Measurements from ENCODE around the gene SDCCAG8. TPM values are rescaled to one million over a fixed set of nuclear protein-coding genes. Genes with fewer than 3 reads are reported as not detected.

The SDCCAG8 gene
- total RNA-seq, 2 donors from 2014 or later = 49.0 to 56.4 TPM

DNA sequence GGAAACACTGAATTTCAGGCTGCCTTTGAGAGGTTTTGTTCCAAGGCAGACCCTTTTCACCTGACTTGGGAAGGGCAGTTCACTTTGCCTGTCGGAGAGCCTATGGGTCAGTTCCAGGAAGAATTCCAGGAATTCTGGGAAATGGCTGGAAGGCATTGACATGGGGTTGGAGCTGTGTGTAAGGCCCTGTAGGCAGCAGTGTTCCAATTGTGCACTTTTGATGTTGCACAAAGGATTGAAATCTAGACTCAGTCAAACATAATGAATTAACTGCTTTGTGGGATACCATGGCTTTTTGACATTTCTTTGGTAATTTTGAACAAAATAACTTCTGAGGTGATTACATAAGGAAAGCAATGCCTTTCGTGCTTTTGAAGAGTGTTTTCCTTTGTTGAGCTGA, 184.6 kb downstream of the SDCCAG8 start:
- H3K4me3 ChIP-seq = no peak overlapping the region
- 84 to 91% methylated on average over 2 of the region's 2 CpGs for WGBS, 2 donors
- TF ChIP-seq, protein P1, sequence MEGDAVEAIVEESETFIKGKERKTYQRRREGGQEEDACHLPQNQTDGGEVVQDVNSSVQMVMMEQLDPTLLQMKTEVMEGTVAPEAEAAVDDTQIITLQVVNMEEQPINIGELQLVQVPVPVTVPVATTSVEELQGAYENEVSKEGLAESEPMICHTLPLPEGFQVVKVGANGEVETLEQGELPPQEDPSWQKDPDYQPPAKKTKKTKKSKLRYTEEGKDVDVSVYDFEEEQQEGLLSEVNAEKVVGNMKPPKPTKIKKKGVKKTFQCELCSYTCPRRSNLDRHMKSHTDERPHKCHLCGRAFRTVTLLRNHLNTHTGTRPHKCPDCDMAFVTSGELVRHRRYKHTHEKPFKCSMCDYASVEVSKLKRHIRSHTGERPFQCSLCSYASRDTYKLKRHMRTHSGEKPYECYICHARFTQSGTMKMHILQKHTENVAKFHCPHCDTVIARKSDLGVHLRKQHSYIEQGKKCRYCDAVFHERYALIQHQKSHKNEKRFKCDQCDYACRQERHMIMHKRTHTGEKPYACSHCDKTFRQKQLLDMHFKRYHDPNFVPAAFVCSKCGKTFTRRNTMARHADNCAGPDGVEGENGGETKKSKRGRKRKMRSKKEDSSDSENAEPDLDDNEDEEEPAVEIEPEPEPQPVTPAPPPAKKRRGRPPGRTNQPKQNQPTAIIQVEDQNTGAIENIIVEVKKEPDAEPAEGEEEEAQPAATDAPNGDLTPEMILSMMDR (IDR thresholded peaks at IDR 0.05) = no peak
- TF ChIP-seq POLR2A (IDR thresholded peaks at IDR 0.05) = no peak
- no peaks in the 10 kb centered on the region for H3K36me3 ChIP-seq (replicated peaks in 1 of 2; ENCODE audit: insufficient read depth in 1 of 2, low read depth in 2 of 2)
- ATAC-seq (no peak), DNase-seq (no peak)
- H3K27ac ChIP-seq = no peak overlapping the region
- H3K4me1 ChIP-seq = no peaks in the 10 kb centered on the region
- H3K27me3 ChIP-seq = no peaks in the 10 kb centered on the region
- no peaks in the 10 kb centered on the region for H3K9me3 ChIP-seq
- intact Hi-C loops (cut with DNase I) = no loop called here

DNA sequence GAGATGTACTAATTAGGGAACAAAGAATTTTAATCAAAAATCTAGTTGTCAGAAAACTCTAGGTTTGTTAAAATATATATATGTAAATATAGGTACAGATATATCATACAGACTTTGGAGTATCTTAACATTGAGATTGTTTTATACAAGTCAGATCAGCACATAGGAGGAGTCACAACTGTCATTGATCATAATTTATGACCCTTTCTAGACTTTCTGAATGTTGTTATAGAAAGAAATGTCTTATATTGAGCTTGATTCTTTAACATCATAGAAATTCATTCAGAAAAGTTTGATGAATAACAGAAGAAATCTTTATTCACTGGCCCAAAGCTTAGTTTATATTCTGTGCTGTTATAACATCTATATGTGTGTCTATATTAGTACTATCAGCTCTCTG, 185.8 kb downstream of the SDCCAG8 start:
- no peaks in the 10 kb centered on the region for H3K9me3 ChIP-seq
- no peak for DNase-seq
- intact Hi-C loops (cut with DNase I) = no loop called here
- H3K4me3 ChIP-seq = no peak overlapping the region
- no peaks in the 10 kb centered on the region for H3K36me3 ChIP-seq (replicated peaks in 1 of 2; ENCODE audit: insufficient read depth in 1 of 2, low read depth in 2 of 2)
- no peak overlapping the region for H3K27ac ChIP-seq
- TF ChIP-seq, protein P1 (IDR thresholded peaks at IDR 0.05) = no peak
- no peak for TF ChIP-seq POLR2A (IDR thresholded peaks at IDR 0.05)
- no peak for ATAC-seq
- H3K27me3 ChIP-seq = no peaks in the 10 kb centered on the region
- no peaks in the 10 kb centered on the region for H3K4me1 ChIP-seq

DNA sequence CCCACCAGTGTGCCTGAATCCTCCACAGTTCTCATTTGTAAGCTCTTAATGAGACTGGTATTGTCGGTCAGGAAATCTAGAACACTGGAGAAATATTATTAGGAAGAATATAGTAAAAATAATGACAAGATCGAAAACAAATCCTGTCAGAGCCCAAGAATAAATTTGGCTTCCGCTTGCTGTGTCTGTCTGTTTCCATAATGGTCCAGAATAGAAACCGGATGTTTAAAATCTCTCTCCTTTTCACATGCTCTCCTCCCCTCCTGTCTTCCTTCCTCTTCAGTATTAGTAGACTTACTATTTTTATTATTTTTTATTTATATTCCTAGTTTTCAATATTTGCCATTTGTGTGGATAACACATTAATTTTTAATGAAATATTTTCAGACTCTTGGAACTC, 187.7 kb downstream of the SDCCAG8 start:
- Histone ChIP-seq H3K27me3 (no peaks in the 10 kb centered on the region), H3K27ac (no peak overlapping the region), H3K4me3 (no peak overlapping the region), H3K9me3 (no peaks in the 10 kb centered on the region), H3K36me3 (replicated peaks in 1 of 2; ENCODE audit: insufficient read depth in 1 of 2, low read depth in 2 of 2) (no peaks in the 10 kb centered on the region), H3K4me1 (no peaks in the 10 kb centered on the region)
- DNase-seq (no peak), ATAC-seq (no peak)
- WGBS, 2 donors = 79 to 87% methylated on average over 4 of the region's 4 CpGs
- intact Hi-C loops (cut with DNase I) = no loop called here
- TF ChIP-seq POLR2A (IDR thresholded peaks at IDR 0.05) = no peak
- TF ChIP-seq, protein P1 (IDR thresholded peaks at IDR 0.05) = no peak

DNA sequence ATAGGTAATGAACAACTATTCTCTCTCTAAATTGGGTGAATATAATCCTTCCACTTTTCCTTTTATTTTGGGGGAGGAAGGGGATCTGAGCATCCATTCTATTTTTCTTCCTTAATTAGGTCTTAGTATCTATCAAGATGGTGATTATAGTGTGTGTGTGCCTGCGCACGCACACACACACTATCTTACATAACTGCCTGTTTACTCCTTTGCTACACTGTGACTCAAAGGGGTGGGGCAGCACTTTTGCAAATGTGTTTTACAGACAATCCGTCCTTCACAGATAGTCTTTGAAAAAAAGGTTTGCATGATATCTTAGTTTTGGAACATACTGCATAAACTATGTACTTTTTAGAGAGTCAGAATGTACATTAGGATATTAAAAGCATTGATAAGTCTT, 191.5 kb downstream of the SDCCAG8 start:
- no peak overlapping the region for H3K27ac ChIP-seq
- H3K36me3 ChIP-seq (replicated peaks in 1 of 2; ENCODE audit: insufficient read depth in 1 of 2, low read depth in 2 of 2) = no peaks in the 10 kb centered on the region
- intact Hi-C loops (cut with DNase I) = no loop called here
- H3K4me3 ChIP-seq = no peak overlapping the region
- no peak for ATAC-seq
- H3K9me3 ChIP-seq = no peaks in the 10 kb centered on the region
- no peaks in the 10 kb centered on the region for H3K4me1 ChIP-seq
- no peaks in the 10 kb centered on the region for H3K27me3 ChIP-seq
- TF ChIP-seq, protein P1 (IDR thresholded peaks at IDR 0.05) = no peak
- TF ChIP-seq POLR2A (IDR thresholded peaks at IDR 0.05) = no peak
- 67 to 82% methylated on average over 3 of the region's 3 CpGs for WGBS, 2 donors
- DNase-seq = no peak

DNA sequence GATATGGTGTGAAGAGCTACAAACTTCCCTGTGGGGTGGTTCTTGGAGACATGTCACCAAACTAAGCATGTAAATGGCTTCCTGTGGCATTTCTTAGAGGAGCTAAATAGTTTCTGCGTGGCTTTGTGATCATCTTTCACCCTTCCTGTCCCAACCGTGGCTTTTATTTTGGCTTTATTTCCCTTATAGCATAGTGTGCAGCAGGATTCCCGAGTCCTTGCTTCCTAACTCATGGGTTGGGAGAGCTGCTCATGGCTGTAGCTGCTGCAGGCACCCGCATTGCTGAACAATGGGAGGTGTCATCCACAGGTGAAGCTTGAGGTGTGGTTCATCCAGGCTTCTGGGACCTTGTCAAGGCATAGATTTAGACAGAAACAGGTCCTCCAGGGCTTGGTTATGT, 192.0 kb downstream of the SDCCAG8 start:
- Histone ChIP-seq H3K9me3 (no peaks in the 10 kb centered on the region), H3K4me1 (no peaks in the 10 kb centered on the region)
- intact Hi-C loops (cut with DNase I) = no loop called here

More for the DNA sequence above, 192.0 kb downstream of the SDCCAG8 start:
- TF ChIP-seq, protein P1 (IDR thresholded peaks at IDR 0.05) = no peak
- no peak for TF ChIP-seq POLR2A (IDR thresholded peaks at IDR 0.05)
- 78 to 89% methylated on average over 4 of the region's 4 CpGs for WGBS, 2 donors
- H3K4me3 ChIP-seq = no peak overlapping the region
- H3K27ac ChIP-seq = no peak overlapping the region
- DNase-seq = no peak
- no peak for ATAC-seq
- H3K27me3 ChIP-seq = no peaks in the 10 kb centered on the region
- H3K36me3 ChIP-seq (replicated peaks in 1 of 2; ENCODE audit: insufficient read depth in 1 of 2, low read depth in 2 of 2) = no peaks in the 10 kb centered on the region

Measured in body of pancreas (tissue), 4 donors.